Measurements from ENCODE around the gene RARB. TPM values are rescaled to one million over a fixed set of nuclear protein-coding genes. Genes with fewer than 3 reads are reported as not detected.

RARB gene
- total and polyA plus RNA-seq, 4 donors = 1.5 to 24.5 (median 4.1) TPM

- TF ChIP-seq CTCF (IDR thresholded peaks at IDR 0.05; ENCODE audit: control extremely low read depth, extremely low read depth) = no peak
- ATAC-seq (ENCODE audit: insufficient read depth, low FRiP score) (no peak), DNase-seq (no peak)
- Histone ChIP-seq H3K4me1 (ENCODE audit: control insufficient read depth in 5 of 5, insufficient read depth in 5 of 5, low read length in 5 of 5) (peaks cover 0 to 4% (median 1%) of the 10 kb centered on the region in 5 donors), H3K27ac (ENCODE audit: low read depth in 1 of 2, low read length in 1 of 2) (no peak overlapping the region), H3K9me3 (ENCODE audit: control insufficient read depth in 4 of 4, insufficient read depth in 3 of 4, low read length in 3 of 4) (no peaks in the 10 kb centered on the region), H3K36me3 (ENCODE audit: control insufficient read depth in 4 of 4, insufficient read depth in 4 of 4, low read length in 4 of 4) (no peaks in the 10 kb centered on the region), H3K9ac (ENCODE audit: insufficient read depth in 1 of 2, low read length in 2 of 2) (no peak overlapping the region), H3K4me3 (no peak overlapping the region), H3K27me3 (ENCODE audit: control insufficient read depth in 3 of 3, insufficient read depth in 3 of 3, low read length in 2 of 3) (no peaks in the 10 kb centered on the region)
- 49 to 54% methylated on average over 1 of the region's 1 CpG for WGBS, 2 donors
These were observed 120.0 kb downstream of the RARB start for GRCh38 chr3:25547943-25548674.

GRCh38 chr3:25548836-25549235 is 120.8 kb downstream of the RARB start:
- H3K9me3 ChIP-seq (ENCODE audit: control insufficient read depth in 4 of 4, insufficient read depth in 3 of 4, low read length in 3 of 4) = no peaks in the 10 kb centered on the region
- H3K9ac ChIP-seq (ENCODE audit: insufficient read depth in 1 of 2, low read length in 2 of 2) = no peak overlapping the region
- H3K4me1 ChIP-seq (ENCODE audit: control insufficient read depth in 5 of 5, insufficient read depth in 5 of 5, low read length in 5 of 5) = peaks cover 0 to 3% (median 0%) of the 10 kb centered on the region in 5 donors
- 64 to 77% methylated on average over 2 of the region's 2 CpGs for WGBS, 2 donors
- no peak overlapping the region for H3K4me3 ChIP-seq
- ATAC-seq (ENCODE audit: insufficient read depth, low FRiP score) (no peak), DNase-seq (no peak)
- no peak overlapping the region for H3K27ac ChIP-seq (ENCODE audit: low read depth in 1 of 2, low read length in 1 of 2)
- H3K27me3 ChIP-seq (ENCODE audit: control insufficient read depth in 3 of 3, insufficient read depth in 3 of 3, low read length in 2 of 3) = no peaks in the 10 kb centered on the region
- no peaks in the 10 kb centered on the region for H3K36me3 ChIP-seq (ENCODE audit: control insufficient read depth in 4 of 4, insufficient read depth in 4 of 4, low read length in 4 of 4)
- TF ChIP-seq CTCF (IDR thresholded peaks at IDR 0.05; ENCODE audit: control extremely low read depth, extremely low read depth) = no peak

- Histone ChIP-seq H3K4me1 (ENCODE audit: control insufficient read depth in 5 of 5, insufficient read depth in 5 of 5, low read length in 5 of 5) (peaks cover under 1 to 21% (median 18%) of the 10 kb centered on the region in 5 donors), H3K27me3 (ENCODE audit: control insufficient read depth in 3 of 3, insufficient read depth in 3 of 3, low read length in 2 of 3) (no peaks in the 10 kb centered on the region), H3K27ac (ENCODE audit: low read depth in 1 of 2, low read length in 1 of 2) (no peak overlapping the region), H3K36me3 (ENCODE audit: control insufficient read depth in 4 of 4, insufficient read depth in 4 of 4, low read length in 4 of 4) (peaks cover 0 to 4% (median 0%) of the 10 kb centered on the region in 4 donors), H3K9ac (ENCODE audit: insufficient read depth in 1 of 2, low read length in 2 of 2) (no peak overlapping the region), H3K9me3 (ENCODE audit: control insufficient read depth in 4 of 4, insufficient read depth in 3 of 4, low read length in 3 of 4) (no peaks in the 10 kb centered on the region), H3K4me3 (no peak overlapping the region)
- ATAC-seq (ENCODE audit: insufficient read depth, low FRiP score) (no peak), DNase-seq (no peak)
- no peak for TF ChIP-seq CTCF (IDR thresholded peaks at IDR 0.05; ENCODE audit: control extremely low read depth, extremely low read depth)
- WGBS, 2 donors = 91 to 93% methylated on average over 3 of the region's 3 CpGs
These were observed 124.2 kb downstream of the RARB start for GRCh38 chr3:25552251-25552650.
